ENCODE data around the gene AGPS.
A peak's percentile ranks its signal among the peaks of the same experiment; 100 is the strongest.
"Not testable (repeated sequence)": the region's sequence is repeated elsewhere in the genome, so short reads cannot be mapped to it uniquely, and the experiment has no call there.

Gene AGPS

GRCh38 chr2:177550264-177551200, 158.0 kb downstream of the AGPS start:
- no peak for DNase-seq (ENCODE audit: low read depth in 2 of 2)

- DNase-seq (ENCODE audit: low read depth in 2 of 2), result not testable (repeated sequence)
These were observed 158.8 kb downstream of the AGPS start for GRCh38 chr2:177551360-177551759.

GRCh38 chr2:177551989-177552421, 159.4 kb downstream of the AGPS start:
- DNase-seq (ENCODE audit: low read depth in 2 of 2), result no peak

GRCh38 chr2:177552422-177553175, 160.0 kb downstream of the AGPS start:
- peak; percentile 78 to 84 for DNase-seq (ENCODE audit: low read depth in 2 of 2)

- DNase-seq (ENCODE audit: low read depth in 2 of 2), result no peak
These were observed 160.8 kb downstream of the AGPS start for GRCh38 chr2:177553176-177553884.

- DNase-seq (ENCODE audit: low read depth in 2 of 2), result no peak
These were observed 161.8 kb downstream of the AGPS start for GRCh38 chr2:177554365-177554764.

- no peak for DNase-seq (ENCODE audit: low read depth in 2 of 2)
These were observed 163.6 kb downstream of the AGPS start for GRCh38 chr2:177556153-177556552.

- no peak for DNase-seq (ENCODE audit: low read depth in 2 of 2)
These were observed 165.2 kb downstream of the AGPS start for GRCh38 chr2:177557794-177558193.

- DNase-seq (ENCODE audit: low read depth in 2 of 2), result no peak
These were observed 167.1 kb downstream of the AGPS start for GRCh38 chr2:177559638-177560037.

- no peak for DNase-seq (ENCODE audit: low read depth in 2 of 2)
These were observed 175.8 kb downstream of the AGPS start for GRCh38 chr2:177568390-177568789.

- no peak for DNase-seq (ENCODE audit: low read depth in 2 of 2)
These were observed 176.3 kb downstream of the AGPS start for GRCh38 chr2:177568893-177569292.

- DNase-seq (ENCODE audit: low read depth in 2 of 2), result no peak
These were observed 179.7 kb downstream of the AGPS start for GRCh38 chr2:177572236-177572671.

- DNase-seq (ENCODE audit: low read depth in 2 of 2), result no peak
These were observed 180.5 kb downstream of the AGPS start for GRCh38 chr2:177573120-177573519.

GRCh38 chr2:177574356-177574755, 181.8 kb downstream of the AGPS start:
- DNase-seq (ENCODE audit: low read depth in 2 of 2), result no peak

GRCh38 chr2:177575358-177575757, 182.8 kb downstream of the AGPS start:
- no peak for DNase-seq (ENCODE audit: low read depth in 2 of 2)

- DNase-seq (ENCODE audit: low read depth in 2 of 2), result no peak
These were observed 184.5 kb downstream of the AGPS start for GRCh38 chr2:177577075-177577474.

- no peak for DNase-seq (ENCODE audit: low read depth in 2 of 2)
These were observed 185.9 kb downstream of the AGPS start for GRCh38 chr2:177578454-177578853.

- DNase-seq (ENCODE audit: low read depth in 2 of 2), result no peak
These were observed 187.0 kb downstream of the AGPS start for GRCh38 chr2:177579486-177580036.

- no peak for DNase-seq (ENCODE audit: low read depth in 2 of 2)
These were observed 189.4 kb downstream of the AGPS start for GRCh38 chr2:177582000-177582399.

GRCh38 chr2:177584030-177584692, 191.6 kb downstream of the AGPS start:
- DNase-seq (ENCODE audit: low read depth in 2 of 2), result no peak

GRCh38 chr2:177585234-177585863, 192.8 kb downstream of the AGPS start:
- DNase-seq (ENCODE audit: low read depth in 2 of 2), result no peak
